ENCODE results near the gene AIF1L.

Gene AIF1L

GRCh38 chr9:131072871-131073237 is 23.5 kb upstream of the AIF1L start:
- no peak overlapping the region for H3K4me3 ChIP-seq (ENCODE audit: low read depth, low read length)
- no peak for DNase-seq (ENCODE audit: low read depth)

GRCh38 chr9:131076347-131077195 is 19.8 kb upstream of the AIF1L start:
- DNase-seq (ENCODE audit: low read depth), result no peak
- H3K4me3 ChIP-seq (ENCODE audit: low read depth, low read length), result no peak overlapping the region

- no peak for DNase-seq (ENCODE audit: low read depth)
- H3K4me3 ChIP-seq (ENCODE audit: low read depth, low read length), result no peak overlapping the region
Observed at GRCh38 chr9:131078427-131079366, 17.6 kb upstream of the AIF1L start.

GRCh38 chr9:131080589-131080988 is 15.7 kb upstream of the AIF1L start:
- no peak for DNase-seq (ENCODE audit: low read depth)
- no peak overlapping the region for H3K4me3 ChIP-seq (ENCODE audit: low read depth, low read length)

- no peak for DNase-seq (ENCODE audit: low read depth)
Observed at GRCh38 chr9:131081868-131082267, 14.5 kb upstream of the AIF1L start.

GRCh38 chr9:131082774-131083512 is 13.4 kb upstream of the AIF1L start:
- no peak for DNase-seq (ENCODE audit: low read depth)
- no peak overlapping the region for H3K4me3 ChIP-seq (ENCODE audit: low read depth, low read length)

More at GRCh38 chr9:131081868-131082267, 14.5 kb upstream of the AIF1L start:
- no peak overlapping the region for H3K4me3 ChIP-seq (ENCODE audit: low read depth, low read length)

GRCh38 chr9:131084661-131085369 is 11.5 kb upstream of the AIF1L start:
- H3K4me3 ChIP-seq (ENCODE audit: low read depth, low read length), result no peak overlapping the region
- no peak for DNase-seq (ENCODE audit: low read depth)

- no peak for DNase-seq (ENCODE audit: low read depth)
- H3K4me3 ChIP-seq (ENCODE audit: low read depth, low read length), result no peak overlapping the region
Observed at GRCh38 chr9:131085370-131086122, 10.8 kb upstream of the AIF1L start.

- no peak for DNase-seq (ENCODE audit: low read depth)
- no peak overlapping the region for H3K4me3 ChIP-seq (ENCODE audit: low read depth, low read length)
Observed at GRCh38 chr9:131087354-131087893, 8.9 kb upstream of the AIF1L start.

- no peak overlapping the region for H3K4me3 ChIP-seq (ENCODE audit: low read depth, low read length)
- DNase-seq (ENCODE audit: low read depth), result no peak
Observed at GRCh38 chr9:131090025-131090787, 6.1 kb upstream of the AIF1L start.

- H3K4me3 ChIP-seq (ENCODE audit: low read depth, low read length), result no peak overlapping the region
- DNase-seq (ENCODE audit: low read depth), result no peak
Observed at GRCh38 chr9:131091352-131091992, 4.9 kb upstream of the AIF1L start.

GRCh38 chr9:131092030-131092429 is 4.3 kb upstream of the AIF1L start:
- no peak overlapping the region for H3K4me3 ChIP-seq (ENCODE audit: low read depth, low read length)

GRCh38 chr9:131092548-131093440 is 3.5 kb upstream of the AIF1L start:
- no peak overlapping the region for H3K4me3 ChIP-seq (ENCODE audit: low read depth, low read length)
- DNase-seq (ENCODE audit: low read depth), result no peak

More at GRCh38 chr9:131092030-131092429, 4.3 kb upstream of the AIF1L start:
- DNase-seq (ENCODE audit: low read depth), result no peak

- H3K4me3 ChIP-seq (ENCODE audit: low read depth, low read length), result no peak overlapping the region
- DNase-seq (ENCODE audit: low read depth), result no peak
Observed at GRCh38 chr9:131094015-131094414, 2.3 kb upstream of the AIF1L start.

- DNase-seq (ENCODE audit: low read depth), result no peak
- no peak overlapping the region for H3K4me3 ChIP-seq (ENCODE audit: low read depth, low read length)
Observed at GRCh38 chr9:131094622-131095021, 1.7 kb upstream of the AIF1L start.

- DNase-seq (ENCODE audit: low read depth), result no peak
- no peak overlapping the region for H3K4me3 ChIP-seq (ENCODE audit: low read depth, low read length)
Observed at GRCh38 chr9:131095666-131096268, 564 bp upstream of the AIF1L start.

Data from skeletal muscle cell (primary cell).